HepG2 (cell line): Measurements from ENCODE around the gene RTN4RL2. TPM values are rescaled to one million over a fixed set of nuclear protein-coding genes. Genes with fewer than 3 reads are reported as not detected.

Source experiments
- BRD4 ChIP-seq: sonication (generic); formaldehyde crosslinking; IDR thresholded peaks from 2 replicates; pipeline ENCODE4 v1.4.0; 2020; ENCODE audit warnings: missing genetic modification reagents
- CENPX ChIP-seq: sonication (generic); formaldehyde crosslinking; IDR thresholded peaks from 2 replicates; pipeline ENCODE4 v1.9.0; 2021; ENCODE audit warnings: mild to moderate bottlenecking, missing genetic modification reagents, moderate library complexity
- GATAD2A ChIP-seq: IDR thresholded peaks from 2 replicates; pipeline ENCODE4 v1.6.1; 2016
- GZF1 ChIP-seq: sonication (generic); formaldehyde crosslinking; IDR thresholded peaks from 2 replicates; pipeline ENCODE4 v1.5.1; 2020; ENCODE audit warnings: mild to moderate bottlenecking, missing genetic modification reagents
- HOXD1 ChIP-seq: sonication (generic); formaldehyde crosslinking; IDR thresholded peaks from 2 replicates; pipeline ENCODE4 v1.5.0; 2020; ENCODE audit warnings: missing genetic modification reagents
- PAF1 ChIP-seq: IDR thresholded peaks from 2 replicates; pipeline ENCODE4 v1.6.1; 2016; ENCODE audit warnings: missing genetic modification reagents, missing compliant biosample characterization
- STAG1 ChIP-seq: sonication (generic); formaldehyde crosslinking; IDR thresholded peaks from 2 replicates; pipeline ENCODE4 v1.4.0; 2020; ENCODE audit warnings: missing genetic modification reagents
- STAT5B ChIP-seq: sonication (generic); formaldehyde crosslinking; IDR thresholded peaks from 2 replicates; pipeline ENCODE4 v1.4.0; 2020; ENCODE audit warnings: missing genetic modification reagents
- TCF12 ChIP-seq, 2 experiments: fragments of 450-650 bp in 1 of 2; sonication (generic) in 1 of 2; formaldehyde crosslinking in 1 of 2; IDR thresholded peaks; 2 replicates each; pipeline versions ENCODE4 v1.6.1 to v1.8.0; 2017 to 2022; ENCODE audit warnings: antibody characterized with exemption in 1 of 2, mild to moderate bottlenecking in 1 of 2, missing genetic modification reagents in 1 of 2, moderate library complexity in 1 of 2
- ZBTB33 ChIP-seq: sonication (generic); formaldehyde crosslinking; IDR thresholded peaks from 2 replicates; pipeline ENCODE4 v1.4.0; 2020; ENCODE audit warnings: missing genetic modification reagents
- ZNF256 ChIP-seq: sonication (generic); formaldehyde crosslinking; conservative IDR thresholded peaks from 2 replicates; pipeline ENCODE4 v1.4.0; 2020; ENCODE audit warnings: missing genetic modification reagents
- ZNF432 ChIP-seq: sonication (generic); formaldehyde crosslinking; IDR thresholded peaks from 2 replicates; pipeline ENCODE4 v1.5.0; 2020; ENCODE audit warnings: missing genetic modification reagents, mild to moderate bottlenecking, borderline replicate concordance
- ZNF605 ChIP-seq: sonication (generic); formaldehyde crosslinking; IDR thresholded peaks from 2 replicates; pipeline ENCODE4 v1.8.0; 2022; ENCODE audit warnings: mild to moderate bottlenecking, missing genetic modification reagents
- ZNF614 ChIP-seq: IDR thresholded peaks from 2 replicates; pipeline ENCODE4 v1.6.1; 2018; ENCODE audit warnings: missing biosample characterization, missing genetic modification reagents, inconsistent platforms, borderline replicate concordance
- ZNF720 ChIP-seq: sonication (generic); formaldehyde crosslinking; IDR thresholded peaks from 2 replicates; pipeline ENCODE4 v1.4.0; 2020; ENCODE audit warnings: missing genetic modification reagents
- ZNF816 ChIP-seq: sonication (generic); formaldehyde crosslinking; IDR thresholded peaks from 2 replicates; pipeline ENCODE4 v1.8.0; 2022; ENCODE audit warnings: missing genetic modification reagents, mild to moderate bottlenecking, borderline replicate concordance
- polyA plus RNA-seq, 8 experiments: library from polyadenylated mRNA; depleted of rRNA in 3 of 8; stranded (reverse) in 7 of 8; unstranded in 1 of 8; fragments of >200 nt; fragmentation: Illumina TruSeq in 4 of 8; extraction: Trizol in 4 of 8; gene quantifications; 2 replicates each; pipeline versions ENCODE4 v1.2.1 to v1.2.3, GENCODE V29; 2011 to 2016; ENCODE audit warnings: low read depth in 4 of 8, missing spikeins in 1 of 8, mixed read lengths in 1 of 8; ENCODE audit not compliant: insufficient read depth in 1 of 8
- total RNA-seq, 5 experiments: library from RNA; depleted of rRNA; stranded (reverse); fragments of >200 nt; fragmentation: Illumina TruSeq; extraction: Trizol; gene quantifications; 2 replicates each; pipeline ENCODE4 v1.2.3, GENCODE V29; 2016; ENCODE audit warnings: low read depth in 1 of 5
- TF ChIP-seq, protein P1 (sequence below): sonication (generic); formaldehyde crosslinking; IDR thresholded peaks from 2 replicates; pipeline ENCODE4 v1.9.0; 2021; ENCODE audit warnings: missing genetic modification reagents, mild to moderate bottlenecking, borderline replicate concordance
- TF ChIP-seq, protein P2 (sequence below): sonication (generic); formaldehyde crosslinking; IDR thresholded peaks from 2 replicates; pipeline ENCODE4 v1.4.0; 2020; ENCODE audit warnings: mild to moderate bottlenecking, missing genetic modification reagents
- TF ChIP-seq, protein P3 (sequence below): sonication (generic); formaldehyde crosslinking; IDR thresholded peaks from 2 replicates; pipeline ENCODE4 v1.5.0; 2020; ENCODE audit warnings: mild to moderate bottlenecking, missing genetic modification reagents

RTN4RL2 gene
- total and polyA plus RNA-seq, 2 of the 13 experiments (the other 11 are each of a cell fraction or from before 2014, with no cell fraction given), result 1.3 to 4.3 TPM

- TF ChIP-seq, protein P1, sequence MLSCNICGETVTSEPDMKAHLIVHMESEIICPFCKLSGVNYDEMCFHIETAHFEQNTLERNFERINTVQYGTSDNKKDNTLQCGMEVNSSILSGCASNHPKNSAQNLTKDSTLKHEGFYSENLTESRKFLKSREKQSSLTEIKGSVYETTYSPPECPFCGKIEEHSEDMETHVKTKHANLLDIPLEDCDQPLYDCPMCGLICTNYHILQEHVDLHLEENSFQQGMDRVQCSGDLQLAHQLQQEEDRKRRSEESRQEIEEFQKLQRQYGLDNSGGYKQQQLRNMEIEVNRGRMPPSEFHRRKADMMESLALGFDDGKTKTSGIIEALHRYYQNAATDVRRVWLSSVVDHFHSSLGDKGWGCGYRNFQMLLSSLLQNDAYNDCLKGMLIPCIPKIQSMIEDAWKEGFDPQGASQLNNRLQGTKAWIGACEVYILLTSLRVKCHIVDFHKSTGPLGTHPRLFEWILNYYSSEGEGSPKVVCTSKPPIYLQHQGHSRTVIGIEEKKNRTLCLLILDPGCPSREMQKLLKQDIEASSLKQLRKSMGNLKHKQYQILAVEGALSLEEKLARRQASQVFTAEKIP (CRISPR knock-in tag), result no peak
- TF ChIP-seq ZNF256 (CRISPR knock-in tag) (no peak), STAT5B (CRISPR knock-in tag) (no peak), TCF12 (IDR thresholded peaks at IDR 0.05) (no peak), TCF12 (CRISPR knock-in tag; IDR thresholded peaks at IDR 0.05) (no peak), GZF1 (CRISPR knock-in tag) (no peak; the same call in 1 of the 2 replicates), PAF1 (CRISPR knock-in tag) (no peak), ZNF816 (CRISPR knock-in tag) (peak; percentile 47; the same call in 1 of the 2 replicates), ZNF614 (CRISPR knock-in tag) (peak; percentile 46; the same call in 1 of the 2 replicates), HOXD1 (CRISPR knock-in tag) (0 out of 2 replicates have a peak, but pooled peaks have one; percentile 68), ZBTB33 (no peak), ZNF605 (CRISPR knock-in tag) (peak; percentile 88), STAG1 (CRISPR knock-in tag) (no peak), GATAD2A (peak; percentile 45), CENPX (CRISPR knock-in tag) (no peak), ZNF720 (no peak), ZNF432 (no peak), BRD4 (no peak; the same call in 1 of the 2 replicates)
- TF ChIP-seq, protein P2, sequence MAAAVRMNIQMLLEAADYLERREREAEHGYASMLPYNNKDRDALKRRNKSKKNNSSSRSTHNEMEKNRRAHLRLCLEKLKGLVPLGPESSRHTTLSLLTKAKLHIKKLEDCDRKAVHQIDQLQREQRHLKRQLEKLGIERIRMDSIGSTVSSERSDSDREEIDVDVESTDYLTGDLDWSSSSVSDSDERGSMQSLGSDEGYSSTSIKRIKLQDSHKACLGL, result peak; percentile 71; the same call in 1 of the 2 replicates
- TF ChIP-seq, protein P3, sequence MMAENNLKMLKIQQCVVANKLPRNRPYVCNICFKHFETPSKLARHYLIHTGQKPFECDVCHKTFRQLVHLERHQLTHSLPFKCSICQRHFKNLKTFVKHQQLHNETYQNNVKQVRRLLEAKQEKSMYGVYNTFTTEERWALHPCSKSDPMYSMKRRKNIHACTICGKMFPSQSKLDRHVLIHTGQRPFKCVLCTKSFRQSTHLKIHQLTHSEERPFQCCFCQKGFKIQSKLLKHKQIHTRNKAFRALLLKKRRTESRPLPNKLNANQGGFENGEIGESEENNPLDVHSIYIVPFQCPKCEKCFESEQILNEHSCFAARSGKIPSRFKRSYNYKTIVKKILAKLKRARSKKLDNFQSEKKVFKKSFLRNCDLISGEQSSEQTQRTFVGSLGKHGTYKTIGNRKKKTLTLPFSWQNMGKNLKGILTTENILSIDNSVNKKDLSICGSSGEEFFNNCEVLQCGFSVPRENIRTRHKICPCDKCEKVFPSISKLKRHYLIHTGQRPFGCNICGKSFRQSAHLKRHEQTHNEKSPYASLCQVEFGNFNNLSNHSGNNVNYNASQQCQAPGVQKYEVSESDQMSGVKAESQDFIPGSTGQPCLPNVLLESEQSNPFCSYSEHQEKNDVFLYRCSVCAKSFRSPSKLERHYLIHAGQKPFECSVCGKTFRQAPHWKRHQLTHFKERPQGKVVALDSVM (CRISPR knock-in tag), result no peak
These were observed 54.4 kb downstream of the RTN4RL2 start (continued) for GRCh38 chr11:57514538-57515331.
